ENCODE results near the gene ACSS2.

- TF ChIP-seq CTCF (IDR thresholded peaks at IDR 0.05; ENCODE audit: borderline replicate concordance, extremely low read depth, low read length, poor library complexity, severe bottlenecking) = no peak
- no peak for TF ChIP-seq EZH2 (IDR thresholded peaks at IDR 0.05; ENCODE audit: borderline replicate concordance, low read depth, low read length, severe bottlenecking)
These were observed 4.3 kb upstream of the ACSS2 start for GRCh38 chr20:34871966-34872621.

Measured in DND-41 (cell line).